ENCODE results near the gene C21orf58.
A peak's percentile ranks its signal among the peaks of the same experiment; 100 is the strongest.

Gene C21orf58

GRCh38 chr21:46291561-46291960 lies 32.1 kb downstream of the C21orf58 start:
- DNase-seq, result no peak

DNA sequence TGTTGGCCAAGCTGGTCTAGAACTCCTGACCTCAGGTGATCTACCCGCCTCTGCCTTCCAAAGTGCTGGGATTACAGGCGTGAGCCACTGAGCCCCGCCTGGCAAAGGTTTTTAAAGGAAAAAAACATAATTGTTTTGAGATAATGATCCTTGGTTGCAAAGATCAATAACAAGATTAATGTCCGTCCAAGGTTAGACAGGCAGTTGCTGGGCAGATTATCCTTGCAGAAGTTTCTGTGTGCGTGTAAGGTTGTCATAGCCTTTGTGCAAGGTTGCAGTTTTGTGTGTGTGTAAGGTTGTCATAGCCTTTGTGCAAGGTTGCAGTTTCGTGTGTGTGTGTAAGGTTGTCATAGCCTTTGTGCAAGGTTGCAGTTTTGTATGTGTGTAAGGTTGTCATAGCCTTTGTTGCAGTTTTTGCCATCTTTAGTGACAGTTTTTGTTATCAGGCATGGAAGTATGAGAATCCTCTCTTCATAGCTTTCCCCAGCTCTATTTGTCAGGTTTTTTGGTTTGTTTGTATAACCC lies 34.0 kb downstream of the C21orf58 start:
- no peak for DNase-seq

DNA sequence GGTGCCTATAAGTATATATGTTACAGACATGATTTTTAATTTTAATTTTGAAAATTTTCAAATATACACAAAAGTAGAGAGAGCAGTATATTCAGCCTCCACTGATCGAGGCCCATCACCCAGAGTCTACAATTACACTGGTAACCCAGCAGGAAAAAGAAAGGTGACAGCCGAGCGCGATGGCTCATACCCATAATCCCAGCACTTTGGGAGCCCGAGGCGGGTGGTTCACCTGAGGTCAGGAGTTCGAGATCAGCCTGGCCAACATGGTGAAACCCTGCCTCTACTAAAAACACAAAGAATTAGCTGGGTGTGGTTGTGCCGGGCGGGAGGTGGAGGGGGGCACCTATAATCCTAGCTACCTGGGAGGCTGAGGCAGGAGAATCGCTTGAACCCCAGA lies 36.1 kb downstream of the C21orf58 start:
- DNase-seq, result no peak

- DNase-seq, result no peak
Measured at GRCh38 chr21:46286648-46287002, 37.0 kb downstream of the C21orf58 start.

DNA sequence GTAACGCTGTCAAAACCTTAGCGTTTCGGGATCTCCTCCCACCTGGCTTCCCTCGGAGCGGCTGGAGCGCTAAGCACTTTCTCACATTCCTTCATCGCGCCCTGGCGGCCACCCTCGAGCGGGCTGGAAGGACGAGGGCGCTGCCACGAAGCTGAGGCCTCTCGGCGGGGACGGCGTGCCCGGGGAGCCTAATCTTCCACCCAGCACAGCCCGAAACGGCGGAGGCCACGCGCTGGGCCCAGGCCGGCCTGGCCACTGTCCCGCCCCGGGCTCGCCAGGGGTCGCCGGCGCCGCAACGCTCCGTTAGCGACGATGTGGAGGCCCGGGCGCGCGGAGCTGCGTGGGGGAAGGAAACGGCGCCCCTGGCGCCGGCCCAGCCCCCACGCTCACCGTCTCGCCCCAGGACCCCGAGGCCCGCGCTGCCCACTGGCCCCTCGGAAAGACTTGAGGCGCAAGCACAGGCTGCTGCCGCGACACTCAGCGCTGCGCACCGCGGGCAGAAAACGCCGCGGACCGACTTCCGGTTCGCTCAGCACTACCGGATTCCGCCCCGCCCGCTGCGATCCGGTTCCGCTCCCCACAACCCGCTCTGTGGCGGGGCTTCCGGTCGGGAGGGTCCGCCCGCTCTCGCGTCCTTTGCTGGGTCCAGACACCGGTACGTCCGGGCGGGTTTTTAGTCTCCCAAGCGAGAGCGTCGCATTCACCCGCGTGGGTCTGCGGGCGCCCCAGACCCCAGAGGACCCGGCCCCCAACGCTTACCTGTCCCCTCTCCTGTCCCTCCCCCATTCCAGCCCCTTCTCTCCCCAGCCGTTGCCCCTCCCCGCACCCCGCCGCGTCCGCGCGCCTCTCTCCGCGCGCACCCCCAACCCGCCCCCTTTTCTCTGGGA lies 37.7 kb downstream of the C21orf58 start, which contains the start of gene YBEY:
TSS of gene YBEY (plus strand) at position 582 of the 887 bp plus-strand sequence. CDS start 572 bp downstream, outside the sequence.
- peak; percentile 87 for DNase-seq

GRCh38 chr21:46285206-46285661 lies 38.4 kb downstream of the C21orf58 start, which contains the start of gene MCM3AP:
Gene MCM3AP, minus strand, starts transcription at chr21:46285611. Its CDS starts 325 bp downstream, at chr21:46285286.
- DNase-seq, result no peak

DNA sequence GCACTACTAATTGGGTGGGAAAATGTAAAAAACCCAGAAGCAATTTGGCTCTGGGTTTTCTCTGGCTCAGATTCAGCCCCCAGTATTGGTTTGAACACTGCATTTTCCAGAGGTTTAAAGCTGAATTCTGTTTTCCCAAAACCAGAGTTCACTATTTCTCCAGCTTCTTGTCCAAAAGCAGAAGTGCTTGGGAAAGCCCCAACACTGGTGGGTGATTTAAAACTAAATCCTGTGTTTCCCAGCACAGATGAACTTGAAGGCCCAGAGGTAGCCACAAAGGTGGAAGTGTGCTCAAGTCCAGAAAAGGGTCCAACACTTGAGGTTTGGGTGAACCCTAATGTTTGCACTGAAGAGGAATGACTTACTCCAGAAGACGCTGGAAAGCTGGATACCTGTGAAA lies 38.9 kb downstream of the C21orf58 start:
- no peak for DNase-seq

GRCh38 chr21:46284077-46284644 lies 39.5 kb downstream of the C21orf58 start:
- no peak for DNase-seq

- no peak for DNase-seq
Measured at GRCh38 chr21:46274797-46275390, 48.8 kb downstream of the C21orf58 start.

GRCh38 chr21:46273341-46273740 lies 50.3 kb downstream of the C21orf58 start:
- no peak for DNase-seq

DNA sequence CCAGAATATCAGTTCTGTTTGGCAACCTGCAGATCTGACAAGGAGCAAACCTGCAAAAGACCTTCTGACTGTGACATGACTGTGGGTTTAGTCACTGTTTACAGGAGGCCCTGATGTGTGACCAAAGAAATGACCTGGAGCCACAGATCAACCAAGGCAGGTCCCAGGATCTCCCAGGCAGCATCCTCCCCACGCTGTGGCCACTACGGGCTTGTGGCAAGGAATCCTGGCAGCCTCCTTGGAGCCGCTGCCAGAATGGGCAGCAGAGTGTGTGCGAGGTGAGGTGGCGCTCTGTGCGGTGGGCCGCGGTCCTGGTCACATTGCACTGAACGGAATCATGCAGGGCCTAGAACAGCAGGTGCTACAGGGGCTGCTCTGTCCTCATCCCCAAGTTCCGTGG lies 54.2 kb downstream of the C21orf58 start:
- no peak for DNase-seq

DNA sequence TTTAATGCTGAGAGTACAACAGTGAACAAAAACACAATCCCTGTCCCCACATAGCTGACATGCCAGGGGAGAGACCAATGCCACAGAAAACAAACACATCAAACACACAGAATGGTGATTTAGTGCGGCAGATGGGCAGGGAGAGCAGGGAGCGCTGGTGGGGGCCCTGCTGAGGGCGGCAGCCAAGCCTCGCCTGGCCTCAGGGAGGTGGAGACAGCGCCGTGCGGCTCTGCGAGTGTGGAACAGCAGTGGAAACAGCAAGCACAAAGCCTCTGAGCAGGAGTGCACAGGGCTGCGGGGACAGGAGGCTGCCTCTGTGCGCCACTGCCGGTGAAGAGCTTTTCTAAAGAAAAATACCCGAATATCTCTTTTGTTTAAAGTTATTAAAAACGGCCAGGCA lies 55.3 kb downstream of the C21orf58 start:
- DNase-seq, result no peak

DNA sequence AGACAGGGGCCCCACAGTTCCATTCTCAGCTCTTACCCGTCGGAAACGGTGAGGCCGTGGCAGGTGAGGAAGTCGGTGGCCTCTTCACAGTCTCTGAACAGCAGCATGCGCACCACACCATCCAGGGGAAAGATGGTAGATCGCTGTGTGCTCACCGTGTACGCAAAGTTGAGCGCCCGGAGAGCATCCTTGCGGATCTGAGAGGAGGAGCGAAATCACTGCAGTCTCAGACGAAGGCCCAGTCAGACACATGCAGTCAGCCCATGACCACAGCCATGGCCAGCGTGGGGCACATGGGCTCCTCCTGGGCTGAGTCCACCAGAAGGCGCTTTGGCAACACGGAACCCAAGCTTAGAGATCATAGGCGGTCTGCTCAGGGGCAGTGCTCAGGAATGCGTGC lies 56.7 kb downstream of the C21orf58 start:
- no peak for DNase-seq

- no peak for DNase-seq
Measured at GRCh38 chr21:46265736-46266525, 57.7 kb downstream of the C21orf58 start.

GRCh38 chr21:46264690-46265144 lies 59.0 kb downstream of the C21orf58 start:
- DNase-seq, result no peak

DNA sequence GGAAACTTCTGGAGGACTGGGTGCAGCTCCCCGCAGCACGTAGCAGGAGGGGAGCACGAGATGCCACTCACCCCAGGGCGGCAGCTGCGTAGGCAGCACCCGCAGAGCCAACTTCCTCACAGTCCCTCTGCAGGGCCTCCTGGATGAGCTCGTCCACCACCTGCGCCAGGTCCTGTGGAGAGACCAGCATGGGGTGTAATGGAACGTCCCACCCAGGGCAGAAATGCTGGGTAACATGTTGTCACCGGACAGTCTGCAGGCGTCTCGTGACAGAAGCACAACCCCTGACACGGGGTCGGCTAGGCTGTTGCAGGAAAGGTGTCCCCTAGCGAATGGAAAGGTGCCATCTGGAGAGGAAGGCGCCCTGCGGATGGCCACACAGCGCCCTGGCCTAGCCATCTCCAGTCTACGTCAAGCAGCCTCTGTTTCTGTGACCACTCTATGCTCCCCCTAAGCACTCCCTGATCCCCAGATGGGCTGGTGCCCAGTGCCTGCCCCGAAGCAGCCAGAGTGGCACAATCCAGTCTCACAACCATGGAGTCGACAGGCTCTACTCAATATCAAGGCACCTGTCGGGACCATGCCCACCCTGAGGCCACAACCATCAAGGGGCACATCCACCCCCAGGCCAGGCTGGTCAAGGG lies 59.5 kb downstream of the C21orf58 start:
- DNase-seq, result no peak

- no peak for DNase-seq
Measured at GRCh38 chr21:46256501-46256994, 67.1 kb downstream of the C21orf58 start.

GRCh38 chr21:46255758-46256337 lies 67.8 kb downstream of the C21orf58 start:
- DNase-seq, result no peak

DNA sequence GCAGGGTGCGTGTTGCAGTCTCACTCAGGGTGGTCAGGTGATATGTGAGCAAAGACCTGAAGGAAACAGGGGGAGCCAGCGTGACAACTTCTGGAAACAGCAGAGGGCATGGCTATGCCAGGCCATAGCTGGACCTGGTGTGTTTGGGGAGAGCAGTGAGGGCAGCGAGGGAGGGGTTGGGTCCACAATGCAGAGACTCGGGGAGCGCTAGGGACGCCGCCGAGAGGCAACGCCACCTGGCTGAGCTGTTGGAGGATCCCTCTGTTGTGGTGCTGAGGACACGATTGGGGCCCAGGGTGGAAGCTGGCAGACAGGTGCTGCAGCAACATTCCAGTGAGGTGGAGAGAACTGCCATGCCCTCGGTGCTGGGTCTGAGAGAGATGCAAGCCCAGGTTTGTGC lies 68.5 kb downstream of the C21orf58 start:
- no peak for DNase-seq

GRCh38 chr21:46254208-46254975 lies 69.3 kb downstream of the C21orf58 start:
- no peak for DNase-seq
